ENCODE measurements around the gene TLDC2.

DNA sequence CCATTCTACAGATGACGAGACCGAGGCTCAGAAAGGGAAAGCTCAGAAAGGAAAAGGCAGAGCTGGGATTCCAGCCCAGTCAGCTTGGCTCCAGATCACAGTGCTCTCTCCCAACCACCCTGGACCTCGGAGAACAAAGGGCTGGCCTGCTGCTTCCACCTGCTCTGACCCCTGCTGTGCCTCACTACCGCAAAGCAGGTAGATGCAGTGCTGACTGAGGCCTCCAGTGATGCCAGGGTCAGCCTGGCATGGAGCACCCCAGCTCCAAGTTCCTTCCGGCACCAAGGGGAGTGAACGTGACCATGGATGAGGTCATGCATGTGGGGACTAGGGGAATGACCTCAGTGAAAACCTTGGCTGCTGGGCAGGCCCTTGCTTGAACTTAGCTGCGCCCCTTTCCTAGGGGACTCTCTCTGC, 20.7 kb upstream of the TLDC2 start:
- TF ChIP-seq, protein P1, sequence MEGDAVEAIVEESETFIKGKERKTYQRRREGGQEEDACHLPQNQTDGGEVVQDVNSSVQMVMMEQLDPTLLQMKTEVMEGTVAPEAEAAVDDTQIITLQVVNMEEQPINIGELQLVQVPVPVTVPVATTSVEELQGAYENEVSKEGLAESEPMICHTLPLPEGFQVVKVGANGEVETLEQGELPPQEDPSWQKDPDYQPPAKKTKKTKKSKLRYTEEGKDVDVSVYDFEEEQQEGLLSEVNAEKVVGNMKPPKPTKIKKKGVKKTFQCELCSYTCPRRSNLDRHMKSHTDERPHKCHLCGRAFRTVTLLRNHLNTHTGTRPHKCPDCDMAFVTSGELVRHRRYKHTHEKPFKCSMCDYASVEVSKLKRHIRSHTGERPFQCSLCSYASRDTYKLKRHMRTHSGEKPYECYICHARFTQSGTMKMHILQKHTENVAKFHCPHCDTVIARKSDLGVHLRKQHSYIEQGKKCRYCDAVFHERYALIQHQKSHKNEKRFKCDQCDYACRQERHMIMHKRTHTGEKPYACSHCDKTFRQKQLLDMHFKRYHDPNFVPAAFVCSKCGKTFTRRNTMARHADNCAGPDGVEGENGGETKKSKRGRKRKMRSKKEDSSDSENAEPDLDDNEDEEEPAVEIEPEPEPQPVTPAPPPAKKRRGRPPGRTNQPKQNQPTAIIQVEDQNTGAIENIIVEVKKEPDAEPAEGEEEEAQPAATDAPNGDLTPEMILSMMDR (IDR thresholded peaks at IDR 0.05): no peak
- TF ChIP-seq EP300 (IDR thresholded peaks at IDR 0.05) (no peak), POLR2AphosphoS5 (IDR thresholded peaks at IDR 0.05) (no peak), POLR2A (IDR thresholded peaks at IDR 0.05) (no peak)

Data from stomach (tissue), 4 donors.